Upper lobe of left lung (tissue), 4 donors: ENCODE results near the gene GDAP1L1.

ENCODE experiments used
- CTCF ChIP-seq, 6 experiments: fragments of 450-650 bp in 4 of 6; fragments of 200-600 bp in 2 of 6; sonication (generic) in 2 of 6; IDR thresholded peaks; one replicate each; pipeline ENCODE4 v1.5.1; 2016 to 2019; ENCODE audit warnings: antibody characterized with exemption in 6 of 6
- EP300 ChIP-seq, 4 donors: sonication (generic); formaldehyde crosslinking; IDR thresholded peaks; one replicate each; pipeline ENCODE4 v1.5.1; 2017; ENCODE audit warnings: antibody characterized with exemption in 4 of 4, control low read depth in 2 of 4
- POLR2A ChIP-seq, 4 donors: fragments of 450-650 bp; IDR thresholded peaks; one replicate each; pipeline ENCODE4 v1.5.1; 2016 to 2017; ENCODE audit warnings: antibody characterized with exemption in 4 of 4, mild to moderate bottlenecking in 2 of 4
- POLR2AphosphoS5 ChIP-seq, 2 donors: sonication (generic); formaldehyde crosslinking; IDR thresholded peaks; one replicate each; pipeline ENCODE4 v1.5.1; 2017; ENCODE audit warnings: antibody characterized with exemption in 2 of 2

- no peak for TF ChIP-seq CTCF (IDR thresholded peaks at IDR 0.05)
- no peak for TF ChIP-seq POLR2A (IDR thresholded peaks at IDR 0.05)
- no peak for TF ChIP-seq EP300 (IDR thresholded peaks at IDR 0.05)
- TF ChIP-seq POLR2AphosphoS5 (IDR thresholded peaks at IDR 0.05): no peak
Observed at GRCh38 chr20:44256961-44257360, 9.9 kb downstream of the GDAP1L1 start.
